RWPE2 (cell line): ENCODE measurements around the gene CYTL1.
"Not testable (repeated sequence)": the region's sequence is repeated elsewhere in the genome, so short reads cannot be mapped to it uniquely, and the experiment has no call there.

ENCODE experiments used
- ATAC-seq: fragments of 200-7000 bp; cut with Tn5 transposase; 3 replicates; pipeline ENCODE4 v1.9.1; 2021; ENCODE audit warnings: low read depth
- DNase-seq: peaks from one replicate; pipeline ENCODE4 v3.0.0-alpha.2; 2020; ENCODE audit warnings: low spot score
- H3K27ac ChIP-seq: fragments of 450-650 bp; 2 replicates; pipeline ENCODE4 v1.5.1; 2017; ENCODE audit warnings: mild to moderate bottlenecking; ENCODE audit not compliant: poor library complexity, severe bottlenecking
- H3K27me3 ChIP-seq: fragments of 250-450 bp; sonication (Bioruptor Pico); 2 replicates; pipeline ENCODE4 v1.5.1; 2021; ENCODE audit warnings: mild to moderate bottlenecking, moderate library complexity; ENCODE audit not compliant: insufficient read depth, poor library complexity, severe bottlenecking
- H3K36me3 ChIP-seq: fragments of 250-450 bp; sonication (Bioruptor Pico); 2 replicates; pipeline ENCODE4 v1.5.1; 2020; ENCODE audit warnings: low read depth, mild to moderate bottlenecking, moderate library complexity
- H3K4me1 ChIP-seq: fragments of 250-450 bp; sonication (Bioruptor Pico); 2 replicates; pipeline ENCODE4 v1.5.1; 2021; ENCODE audit warnings: mild to moderate bottlenecking, moderate library complexity; ENCODE audit not compliant: insufficient read depth, poor library complexity, severe bottlenecking
- H3K4me3 ChIP-seq: fragments of 250-450 bp; sonication (Bioruptor Pico); 2 replicates; pipeline ENCODE4 v1.5.1; 2021; ENCODE audit warnings: mild to moderate bottlenecking, moderate library complexity; ENCODE audit not compliant: severe bottlenecking
- H3K9me3 ChIP-seq: fragments of 250-450 bp; sonication (Bioruptor Pico); 2 replicates; pipeline ENCODE4 v1.5.1; 2021; ENCODE audit warnings: mild to moderate bottlenecking, moderate library complexity; ENCODE audit not compliant: severe bottlenecking
- TF ChIP-seq, protein P1 (sequence below): fragments of 450-650 bp; IDR thresholded peaks from one replicate; pipeline ENCODE4 v1.5.1; 2017; ENCODE audit warnings: mild to moderate bottlenecking, moderate library complexity; ENCODE audit not compliant: poor library complexity, severe bottlenecking

The CYTL1 gene

GRCh38 chr4:5004496-5004895 lies 14.8 kb downstream of the CYTL1 start:
- Histone ChIP-seq H3K27ac (no peak overlapping the region), H3K27me3 (peaks cover 36% of the 10 kb centered on the region)
- no peak for ATAC-seq

DNA sequence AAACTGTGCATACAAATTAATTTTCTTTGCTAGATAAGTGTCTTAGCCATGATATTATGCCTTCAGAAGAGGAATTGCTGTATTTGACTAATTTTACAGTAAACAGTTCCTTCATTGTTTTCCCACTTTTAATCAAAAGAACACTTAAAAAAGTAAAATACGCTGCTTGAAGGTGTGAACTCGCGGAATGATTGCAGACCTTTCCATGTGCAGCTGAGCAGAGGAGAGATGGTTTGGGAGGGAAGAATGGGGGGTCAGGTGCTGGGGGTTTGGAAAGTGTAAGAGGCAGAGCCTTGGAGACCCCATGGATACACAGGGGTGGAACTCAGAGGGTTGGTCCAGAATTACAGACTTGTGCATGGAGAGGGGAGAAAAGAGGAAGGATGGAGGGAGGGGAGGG lies 15.3 kb downstream of the CYTL1 start:
- TF ChIP-seq, protein P1, sequence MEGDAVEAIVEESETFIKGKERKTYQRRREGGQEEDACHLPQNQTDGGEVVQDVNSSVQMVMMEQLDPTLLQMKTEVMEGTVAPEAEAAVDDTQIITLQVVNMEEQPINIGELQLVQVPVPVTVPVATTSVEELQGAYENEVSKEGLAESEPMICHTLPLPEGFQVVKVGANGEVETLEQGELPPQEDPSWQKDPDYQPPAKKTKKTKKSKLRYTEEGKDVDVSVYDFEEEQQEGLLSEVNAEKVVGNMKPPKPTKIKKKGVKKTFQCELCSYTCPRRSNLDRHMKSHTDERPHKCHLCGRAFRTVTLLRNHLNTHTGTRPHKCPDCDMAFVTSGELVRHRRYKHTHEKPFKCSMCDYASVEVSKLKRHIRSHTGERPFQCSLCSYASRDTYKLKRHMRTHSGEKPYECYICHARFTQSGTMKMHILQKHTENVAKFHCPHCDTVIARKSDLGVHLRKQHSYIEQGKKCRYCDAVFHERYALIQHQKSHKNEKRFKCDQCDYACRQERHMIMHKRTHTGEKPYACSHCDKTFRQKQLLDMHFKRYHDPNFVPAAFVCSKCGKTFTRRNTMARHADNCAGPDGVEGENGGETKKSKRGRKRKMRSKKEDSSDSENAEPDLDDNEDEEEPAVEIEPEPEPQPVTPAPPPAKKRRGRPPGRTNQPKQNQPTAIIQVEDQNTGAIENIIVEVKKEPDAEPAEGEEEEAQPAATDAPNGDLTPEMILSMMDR = no peak
- ATAC-seq (no peak), DNase-seq (no peak)
- Histone ChIP-seq H3K4me3 (no peak overlapping the region), H3K36me3 (no peaks in the 10 kb centered on the region), H3K4me1 (no peaks in the 10 kb centered on the region), H3K27ac (no peak overlapping the region), H3K9me3 (no peaks in the 10 kb centered on the region), H3K27me3 (peaks cover 38% of the 10 kb centered on the region)

More at GRCh38 chr4:5004496-5004895, 14.8 kb downstream of the CYTL1 start:
- DNase-seq = no peak
- TF ChIP-seq, protein P1 = no peak
- no peaks in the 10 kb centered on the region for H3K4me1 ChIP-seq
- H3K36me3 ChIP-seq = no peaks in the 10 kb centered on the region
- H3K9me3 ChIP-seq = no peaks in the 10 kb centered on the region
- no peak overlapping the region for H3K4me3 ChIP-seq

GRCh38 chr4:5003372-5003857 lies 15.8 kb downstream of the CYTL1 start:
- ATAC-seq (no peak), DNase-seq (no peak)
- no peaks in the 10 kb centered on the region for H3K9me3 ChIP-seq
- TF ChIP-seq, protein P1 = no peak
- H3K4me1 ChIP-seq = no peaks in the 10 kb centered on the region
- H3K4me3 ChIP-seq = no peak overlapping the region
- H3K27ac ChIP-seq = no peak overlapping the region
- H3K27me3 ChIP-seq = peaks cover 33% of the 10 kb centered on the region
- H3K36me3 ChIP-seq = no peaks in the 10 kb centered on the region

DNA sequence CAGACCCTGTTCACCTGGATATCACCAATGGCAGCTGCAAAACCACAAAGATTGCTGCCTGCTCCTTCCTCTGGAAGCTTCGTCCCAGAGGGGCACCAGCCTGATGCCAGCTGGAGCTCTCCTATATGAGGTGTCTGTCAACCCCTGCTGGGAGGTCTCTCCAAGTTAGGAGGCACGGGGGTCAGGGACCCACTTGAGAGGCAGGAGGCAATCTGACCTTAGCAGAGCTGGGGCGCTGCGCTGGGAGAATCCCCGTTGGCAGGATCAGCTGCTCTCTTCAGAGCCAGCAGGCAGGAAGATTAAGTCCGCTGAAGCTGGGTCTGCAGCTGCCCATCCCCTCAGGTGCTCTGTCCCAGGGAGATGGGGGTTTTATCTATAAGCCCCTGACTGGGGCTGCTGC lies 17.6 kb downstream of the CYTL1 start:
- not testable (repeated sequence) for H3K9me3 ChIP-seq, ATAC-seq, H3K4me3 ChIP-seq, H3K27ac ChIP-seq, H3K36me3 ChIP-seq, DNase-seq, H3K4me1 ChIP-seq
- H3K27me3 ChIP-seq = peaks cover 21% of the 10 kb centered on the region

DNA sequence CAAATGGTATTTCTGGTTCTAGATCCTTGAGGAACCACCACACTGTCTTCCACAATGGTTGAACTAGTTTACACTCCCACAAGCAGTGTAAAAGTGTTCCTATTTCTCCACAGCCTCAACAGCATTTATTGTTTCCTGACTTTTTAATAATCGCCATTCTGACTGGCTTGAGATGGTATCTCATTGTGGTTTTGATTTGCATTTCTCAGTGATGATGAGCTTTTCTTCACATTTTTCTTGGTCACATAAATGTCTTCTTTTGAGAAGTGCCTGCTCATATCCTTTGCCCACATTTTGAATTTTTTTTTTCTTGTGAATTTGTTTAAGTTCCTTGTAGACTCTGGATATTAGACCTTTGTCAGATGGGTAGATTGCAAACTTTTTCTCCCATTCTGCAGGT lies 22.3 kb downstream of the CYTL1 start:
- not testable (repeated sequence) for H3K36me3 ChIP-seq, H3K9me3 ChIP-seq, H3K4me1 ChIP-seq, DNase-seq, ATAC-seq, H3K4me3 ChIP-seq, H3K27ac ChIP-seq
- peaks cover 17% of the 10 kb centered on the region for H3K27me3 ChIP-seq

DNA sequence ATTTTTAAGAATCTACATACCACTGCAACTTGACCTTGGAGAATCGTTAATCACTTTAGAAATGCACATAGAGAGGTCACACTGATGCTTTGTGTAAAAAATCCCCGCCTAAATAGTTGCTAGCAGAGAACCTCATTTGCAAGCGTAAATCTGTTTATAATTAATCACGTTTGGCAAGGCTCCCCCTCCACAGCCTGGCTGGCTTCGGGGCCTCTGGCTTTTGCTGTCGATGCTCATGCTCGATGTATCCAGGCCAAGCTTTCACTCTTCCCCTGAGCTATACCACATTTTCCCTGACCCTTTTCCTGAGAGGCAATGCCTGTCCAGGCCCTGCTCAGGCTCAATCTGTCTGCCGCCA lies 23.4 kb downstream of the CYTL1 start:
- DNase-seq = no peak
- Histone ChIP-seq H3K9me3 (no peaks in the 10 kb centered on the region), H3K36me3 (no peaks in the 10 kb centered on the region), H3K27ac (no peak overlapping the region), H3K4me1 (no peaks in the 10 kb centered on the region), H3K4me3 (no peak overlapping the region), H3K27me3 (peaks cover 14% of the 10 kb centered on the region)
- TF ChIP-seq, protein P1 = no peak
- no peak for ATAC-seq
